Hematopoietic multipotent progenitor cell treated with erythropoietin and hydrocortisone succinate and interleukin-3 and kit ligand, for 17 days (in vitro differentiated cells): ENCODE data around the gene THAP4.
"Not testable (repeated sequence)": the region's sequence is repeated elsewhere in the genome, so short reads cannot be mapped to it uniquely, and the experiment has no call there.

Source experiments
- DNase-seq: peaks from one replicate; pipeline ENCODE4 v3.0.0-alpha.2; 2015; ENCODE audit warnings: low spot score

Gene THAP4

DNA sequence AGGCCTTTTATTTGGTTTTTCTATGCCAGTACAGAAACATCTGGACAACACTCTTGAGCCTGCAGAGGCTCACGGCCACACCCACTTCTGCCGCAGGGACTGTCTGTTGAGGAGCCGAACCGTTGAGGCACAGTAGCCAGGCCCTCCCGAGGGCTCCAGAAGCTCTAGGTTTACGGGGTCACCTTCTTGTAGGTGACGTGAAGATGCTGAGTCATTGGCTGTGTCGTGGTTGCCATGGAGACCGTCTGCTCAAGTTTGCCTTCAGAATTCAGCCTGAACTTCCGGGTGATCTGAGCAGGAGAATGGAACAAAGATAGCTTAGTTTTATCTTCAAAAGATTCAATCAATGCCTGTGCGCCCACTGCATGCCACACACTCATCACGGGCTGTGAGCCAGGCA, 52.5 kb downstream of the THAP4 start:
- no peak for DNase-seq

DNA sequence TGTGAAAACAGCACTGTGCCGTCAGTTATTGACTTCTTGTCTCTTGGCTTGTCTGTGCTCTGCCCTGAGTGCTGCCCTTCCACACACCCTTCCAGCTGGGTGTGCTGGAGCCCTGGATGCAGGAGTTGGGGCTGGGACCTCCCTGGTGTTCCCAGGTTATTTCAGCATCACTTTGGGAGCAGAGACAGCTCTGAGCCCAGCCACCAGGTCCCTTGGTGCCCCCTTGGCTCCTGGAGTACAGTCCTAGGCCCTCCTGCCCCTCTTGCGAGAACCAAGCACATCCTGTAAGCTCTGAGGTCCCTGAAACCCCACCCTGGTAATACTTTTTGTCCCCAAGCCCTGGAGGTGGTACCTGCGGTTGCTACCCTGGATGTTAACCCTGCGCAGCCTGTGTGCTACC, 54.2 kb downstream of the THAP4 start:
- DNase-seq = no peak

DNA sequence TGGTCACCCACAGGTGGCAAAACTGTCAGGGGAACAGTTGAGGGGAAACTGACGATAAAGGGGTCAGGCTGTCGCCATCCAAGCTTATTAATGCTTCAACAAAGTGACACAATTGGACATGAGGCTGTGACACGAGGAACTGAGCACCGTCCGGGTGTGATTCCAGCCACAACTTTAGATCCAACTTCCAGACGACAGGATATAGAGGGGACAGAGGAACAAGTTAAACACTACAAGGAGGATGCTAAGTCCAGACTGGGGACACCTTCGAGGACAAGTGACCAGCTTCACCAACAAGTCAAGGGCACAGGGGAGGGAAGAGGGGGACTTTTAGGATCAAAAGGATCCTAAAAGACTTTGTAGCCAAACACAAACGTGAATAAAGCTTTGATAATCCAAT, 54.6 kb downstream of the THAP4 start:
- no peak for DNase-seq

DNA sequence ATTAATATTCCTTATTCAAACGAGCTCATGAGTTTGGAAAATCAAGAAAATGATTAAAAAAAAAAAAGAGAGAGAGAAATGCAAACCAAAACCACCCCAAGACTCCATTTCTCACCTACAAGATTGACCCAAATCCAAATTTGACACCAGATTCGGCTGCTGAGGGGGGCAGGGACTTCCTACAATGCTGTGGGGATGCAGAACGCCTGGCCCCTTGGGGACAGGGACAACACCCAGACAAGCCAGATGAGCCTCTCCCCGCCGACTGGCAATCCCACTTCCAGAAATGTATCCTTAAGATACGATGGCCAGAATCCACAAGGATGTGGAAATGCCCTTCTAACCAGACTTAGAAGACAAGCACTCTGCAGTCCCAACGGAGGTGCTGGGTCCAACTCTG, 57.7 kb downstream of the THAP4 start:
- no peak for DNase-seq

DNA sequence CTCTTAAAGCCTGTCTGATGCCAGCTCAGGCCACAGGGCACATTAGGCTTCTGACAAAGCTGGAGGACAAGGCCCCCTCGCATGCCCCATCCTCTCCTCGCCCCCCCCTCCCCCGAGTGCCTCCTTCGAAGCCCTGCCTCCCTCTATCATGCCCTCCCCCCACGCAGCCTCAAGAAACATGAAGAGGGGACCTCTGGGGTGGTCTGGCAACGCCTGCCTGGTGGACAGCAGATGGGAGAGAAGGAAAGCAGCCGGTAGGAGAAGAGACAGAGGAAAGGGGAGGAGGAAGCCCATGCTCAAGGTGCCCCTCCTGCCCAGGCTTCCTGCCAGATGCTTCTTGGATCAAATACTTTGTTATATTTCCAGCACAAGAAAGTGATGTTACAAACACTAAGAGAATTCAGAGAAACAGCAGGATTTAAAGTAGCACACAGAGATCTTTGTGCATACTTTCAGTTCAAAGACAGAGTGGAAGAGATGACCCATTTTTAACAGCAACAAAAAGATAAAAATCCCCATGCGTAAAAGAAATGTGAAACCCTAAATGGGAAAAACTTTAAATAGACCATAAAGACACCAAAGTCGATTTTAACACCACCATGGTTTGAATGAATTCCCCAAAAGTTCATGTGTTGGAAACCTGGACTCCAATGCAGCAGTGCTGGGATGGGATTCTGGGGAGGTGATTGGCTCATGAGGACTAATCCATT, 59.4 kb downstream of the THAP4 start:
- no peak for DNase-seq

DNA sequence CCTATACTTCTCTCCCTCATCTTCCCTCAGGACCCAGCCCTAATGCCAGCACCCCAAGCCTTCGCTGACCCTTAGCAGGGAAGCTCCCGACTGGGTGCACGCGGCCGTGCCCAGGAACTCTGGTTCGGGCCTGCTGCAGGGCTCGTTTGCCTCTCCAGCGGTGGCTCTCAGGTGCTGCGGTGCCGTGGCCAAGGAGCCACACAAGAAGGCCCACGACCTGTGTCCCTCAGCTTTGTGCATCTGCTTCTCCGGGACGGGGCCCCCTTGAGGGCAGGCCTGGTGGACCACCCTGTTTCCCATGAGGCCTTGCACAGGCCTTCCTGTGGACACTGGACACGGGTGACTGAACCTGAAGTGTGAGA, 60.7 kb downstream of the THAP4 start:
- DNase-seq = no peak

DNA sequence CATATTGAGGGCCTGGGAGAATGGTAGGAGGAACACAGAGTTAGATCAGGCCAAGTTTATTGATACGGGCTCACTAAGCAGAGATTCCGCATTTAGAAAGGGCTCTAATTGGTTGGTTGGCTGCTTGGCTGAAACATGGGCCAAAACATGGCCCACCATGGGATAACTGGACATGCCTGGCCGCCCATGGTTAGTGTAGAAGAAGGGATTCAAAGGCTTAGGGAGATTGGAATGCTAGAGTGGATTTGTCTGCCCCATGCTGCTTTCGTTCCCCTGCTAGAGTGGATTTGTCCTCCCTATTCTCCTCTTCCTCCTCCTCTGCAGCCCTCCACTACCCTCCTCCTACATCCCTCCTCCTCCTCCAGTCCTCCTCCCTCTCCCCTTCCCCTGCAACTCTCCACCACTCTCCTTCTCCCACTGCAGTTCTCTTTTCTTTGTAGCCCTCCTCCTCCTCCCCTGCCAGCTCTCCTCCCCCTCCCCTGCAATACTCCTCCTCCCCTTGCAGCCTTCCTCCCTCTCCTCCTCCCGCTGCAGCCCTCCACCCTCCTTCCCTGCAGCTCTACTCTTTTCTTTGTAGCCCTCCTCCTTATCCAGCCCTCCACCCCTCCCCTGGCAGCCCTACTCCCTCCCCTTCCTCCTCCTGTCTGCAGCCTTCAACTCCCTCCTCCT, 61.2 kb downstream of the THAP4 start:
- DNase-seq = no peak

DNA sequence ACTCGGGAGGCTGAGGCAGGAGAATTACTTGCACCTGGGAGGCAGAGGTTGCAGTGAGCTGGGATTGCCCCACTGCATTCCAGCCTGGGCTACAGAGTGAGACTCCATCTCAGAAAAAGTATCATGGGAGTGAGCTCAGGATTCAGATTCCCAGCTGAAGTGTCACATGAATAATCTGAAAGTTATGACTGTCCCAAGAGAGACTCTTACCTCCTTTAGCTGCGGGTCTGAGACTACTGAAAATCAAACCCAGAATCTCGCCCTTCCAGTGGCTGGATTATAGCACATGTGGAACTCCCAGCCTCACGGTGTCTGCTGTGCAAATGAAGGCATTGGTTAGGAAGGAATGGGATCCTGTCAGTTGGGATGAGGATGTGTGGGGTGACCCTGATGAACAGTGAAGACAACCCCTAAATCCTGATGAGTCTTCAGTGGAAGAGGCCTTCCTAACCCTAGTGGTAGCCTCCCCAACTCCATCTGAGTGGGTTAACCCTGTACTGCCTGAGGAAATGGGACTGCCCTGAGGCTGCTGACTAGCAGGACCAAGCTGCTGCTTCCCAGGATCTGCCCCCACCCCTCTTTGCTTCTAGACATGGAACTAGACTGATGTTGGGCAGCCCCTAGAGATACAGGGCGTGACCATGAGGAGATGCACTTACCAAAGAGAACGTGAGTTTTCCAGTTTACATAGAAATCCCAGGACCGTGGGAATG, 61.9 kb downstream of the THAP4 start:
- DNase-seq = no peak

DNA sequence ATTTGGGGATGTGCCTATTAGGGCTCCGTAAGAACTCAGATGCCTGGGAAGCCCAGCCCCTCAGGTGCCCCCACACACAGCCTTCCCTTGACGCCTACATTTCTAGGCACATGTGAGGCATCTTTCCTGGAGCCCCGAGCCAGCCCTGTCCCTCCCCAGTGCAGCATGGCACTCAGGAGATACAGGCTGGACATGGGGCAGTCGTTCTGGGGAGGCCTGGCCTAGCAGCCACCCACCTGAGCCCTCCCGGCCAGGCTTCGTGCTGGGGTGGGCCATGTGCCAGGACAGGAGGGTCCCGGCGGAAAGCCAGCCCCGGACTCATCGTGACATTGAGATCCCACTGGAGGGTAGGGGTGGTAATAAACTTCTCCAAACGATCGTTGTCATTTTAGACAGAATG, 63.2 kb downstream of the THAP4 start:
- no peak for DNase-seq

DNA sequence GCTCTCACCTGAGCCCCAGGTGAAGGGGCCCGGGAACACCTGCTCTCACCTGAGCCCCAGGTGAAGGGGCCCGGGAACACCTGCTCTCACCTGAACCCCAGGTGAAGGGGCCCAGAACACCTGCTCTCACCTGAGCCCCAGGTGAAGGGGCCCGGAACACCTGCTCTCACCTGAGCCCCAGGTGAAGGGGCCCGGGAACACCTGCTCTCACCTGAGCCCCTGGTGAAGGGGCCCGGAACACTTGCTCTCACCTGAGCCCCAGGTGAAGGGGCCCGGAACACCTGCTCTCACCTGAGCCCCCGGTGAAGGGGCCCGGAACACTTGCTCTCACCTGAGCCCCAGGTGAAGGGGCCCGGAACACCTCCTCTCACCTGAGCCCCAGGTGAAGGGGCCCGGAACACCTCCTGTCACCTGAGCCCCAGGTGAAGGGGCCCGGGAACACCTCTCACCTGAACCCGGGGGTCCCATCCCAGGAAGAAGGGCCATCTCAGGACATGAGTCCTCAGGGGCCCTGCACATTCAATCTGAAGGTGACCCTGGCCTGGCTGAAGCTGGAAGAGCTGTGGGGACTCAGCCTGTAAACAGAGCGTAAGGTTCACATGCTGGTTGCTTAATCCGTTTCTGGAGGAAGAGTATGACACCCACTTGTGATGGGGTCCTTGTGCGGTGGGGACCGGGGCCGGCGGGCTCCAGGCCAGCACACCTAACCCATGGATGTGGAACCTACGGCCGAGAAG, 63.9 kb downstream of the THAP4 start:
- DNase-seq = not testable (repeated sequence)

DNA sequence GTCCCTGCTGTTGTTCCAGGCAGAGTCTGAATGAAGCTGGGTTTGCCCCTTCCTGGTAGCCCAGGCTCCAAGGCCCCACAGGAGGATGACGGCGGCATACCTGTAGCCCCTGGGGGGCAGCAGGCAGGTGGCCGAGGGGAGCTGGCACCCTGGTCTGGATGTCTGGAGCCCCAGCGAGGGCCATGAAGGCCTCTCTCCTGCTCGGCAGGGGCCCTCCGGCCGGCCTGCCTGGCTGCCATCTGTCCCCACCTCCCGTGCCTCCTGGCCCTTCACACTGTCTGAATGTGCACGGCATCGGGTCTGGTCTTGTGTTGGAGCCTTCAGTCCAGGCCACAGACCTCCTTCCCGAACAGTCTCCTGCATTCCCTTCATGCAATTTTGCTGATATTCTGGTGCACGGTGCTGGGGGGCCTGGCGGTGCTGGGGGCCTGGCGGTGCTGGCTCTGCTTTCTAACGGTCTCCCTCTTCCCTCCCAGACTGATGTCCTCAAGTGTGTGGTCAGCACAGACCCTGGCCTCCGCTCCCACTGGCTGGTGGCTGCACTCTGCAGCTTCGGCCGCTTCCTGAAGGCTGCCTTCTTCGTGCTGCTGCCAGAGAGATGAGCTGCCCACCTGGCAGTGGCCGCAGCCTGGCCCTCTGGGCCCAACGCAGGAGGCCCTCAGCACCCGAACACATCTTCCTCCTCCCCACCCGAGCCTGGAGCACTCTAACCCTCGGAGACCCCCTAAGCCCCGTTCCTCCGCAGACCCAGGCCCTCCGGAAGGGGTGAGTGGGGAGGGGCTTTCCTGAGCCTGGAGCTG, 64.9 kb downstream of the THAP4 start:
- DNase-seq = no peak

DNA sequence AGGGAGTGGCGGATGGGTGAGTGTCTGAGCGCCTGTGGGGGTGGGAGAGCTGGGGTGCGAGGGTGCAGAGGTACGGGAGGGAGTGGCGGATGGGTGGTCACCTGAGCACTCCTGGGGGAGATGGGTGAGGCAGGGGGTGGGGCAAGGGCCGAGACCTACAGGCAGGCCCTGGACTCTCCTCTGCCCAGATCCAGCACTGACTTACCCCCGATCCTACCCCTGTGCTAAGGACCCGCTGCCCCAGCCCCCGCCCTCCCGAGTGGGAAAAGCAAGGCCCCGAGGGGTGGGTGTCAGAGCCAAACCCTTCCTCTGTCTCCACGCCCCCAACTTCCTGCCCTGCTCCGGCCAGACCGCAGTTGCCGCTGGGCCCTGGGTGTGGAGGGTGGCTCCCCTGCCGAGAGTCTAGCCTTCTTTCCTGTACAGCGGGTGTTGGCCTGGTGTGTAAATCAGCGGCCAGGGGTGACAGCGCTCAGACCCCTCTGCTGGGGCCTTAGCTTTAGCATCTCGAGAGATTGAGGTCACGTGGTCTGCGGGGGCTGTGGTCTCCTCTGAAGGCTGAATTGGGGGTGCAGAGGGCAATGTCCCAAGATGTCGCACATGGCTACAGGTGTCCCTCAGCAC, 65.9 kb downstream of the THAP4 start:
- DNase-seq = no peak

DNA sequence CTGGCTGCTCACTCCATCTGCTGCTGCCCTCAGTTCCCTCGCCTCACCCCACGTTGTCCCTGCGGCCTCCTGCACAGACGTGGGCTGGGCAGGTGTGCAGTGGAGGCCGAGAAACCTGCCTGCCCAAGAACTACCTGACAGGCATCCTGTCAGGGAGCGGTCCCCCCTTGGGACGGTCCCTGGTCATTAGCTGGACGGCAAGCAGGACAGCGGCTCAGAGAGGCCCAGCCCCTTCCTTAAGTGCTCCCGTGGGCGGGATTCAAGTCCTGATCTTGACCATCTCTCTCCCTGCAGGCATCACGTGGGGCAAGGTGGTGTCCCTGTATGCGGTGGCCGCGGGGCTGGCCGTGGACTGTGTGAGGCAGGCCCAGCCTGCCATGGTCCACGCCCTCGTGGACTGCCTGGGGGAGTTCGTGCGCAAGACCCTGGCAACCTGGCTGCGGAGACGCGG, 67.1 kb downstream of the THAP4 start:
- no peak for DNase-seq

DNA sequence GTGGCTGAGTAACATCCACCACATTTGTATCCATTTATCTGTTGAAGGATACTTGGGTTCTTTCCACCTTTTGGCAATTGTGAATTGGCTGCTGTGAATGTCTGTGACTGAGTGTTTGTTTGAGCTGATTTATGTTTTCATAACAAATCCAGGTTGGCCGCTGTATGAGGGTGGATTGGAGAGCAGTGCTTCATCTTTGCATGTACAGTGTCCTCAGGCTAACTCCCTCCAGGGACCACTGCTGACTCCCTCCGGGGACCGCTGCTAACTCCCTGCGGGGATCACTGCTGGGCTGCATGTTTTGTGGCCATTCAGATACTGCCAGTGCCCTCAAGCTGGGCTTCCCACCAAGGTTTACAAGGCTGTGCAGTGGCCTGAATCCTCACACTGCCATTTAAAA, 68.2 kb downstream of the THAP4 start:
- no peak for DNase-seq

DNA sequence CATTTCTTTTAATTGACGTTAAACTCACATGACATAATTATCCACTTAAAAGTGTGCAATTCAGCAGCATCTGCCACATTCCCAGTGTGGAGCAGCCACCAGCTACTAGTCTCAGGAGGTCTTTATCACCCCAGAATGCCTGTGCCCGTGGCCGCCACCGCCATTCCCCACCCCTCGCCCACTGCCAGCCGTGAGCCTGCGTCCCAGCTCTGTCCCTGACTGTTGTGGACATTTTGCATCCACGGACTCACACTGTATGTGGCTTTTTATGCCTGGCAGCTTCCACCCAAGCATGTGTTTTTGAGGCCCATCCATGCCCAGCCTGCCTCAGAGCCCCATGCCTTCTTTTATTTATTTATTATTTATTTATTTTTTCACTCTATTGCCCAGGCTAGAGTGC, 69.2 kb downstream of the THAP4 start:
- DNase-seq = no peak

DNA sequence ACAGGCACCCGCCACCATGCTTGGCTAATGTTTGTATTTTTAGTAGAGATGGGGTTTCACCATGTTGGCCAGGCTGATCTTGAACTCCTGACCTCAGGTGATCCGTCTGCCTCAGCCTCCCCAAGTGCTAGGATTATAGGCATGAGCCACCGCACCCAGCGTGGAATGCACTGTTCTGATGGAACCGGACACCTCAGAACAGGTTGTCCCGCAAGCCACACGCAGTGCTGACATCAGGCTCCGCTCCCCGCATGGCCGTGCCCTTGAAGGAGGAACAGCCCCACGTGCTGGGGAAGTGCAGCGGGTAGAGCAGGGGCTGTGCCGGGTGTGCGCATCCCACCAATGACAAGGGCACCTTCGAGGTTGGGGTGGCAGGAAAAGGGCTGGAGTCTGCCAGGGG, 69.7 kb downstream of the THAP4 start:
- not testable (repeated sequence) for DNase-seq

DNA sequence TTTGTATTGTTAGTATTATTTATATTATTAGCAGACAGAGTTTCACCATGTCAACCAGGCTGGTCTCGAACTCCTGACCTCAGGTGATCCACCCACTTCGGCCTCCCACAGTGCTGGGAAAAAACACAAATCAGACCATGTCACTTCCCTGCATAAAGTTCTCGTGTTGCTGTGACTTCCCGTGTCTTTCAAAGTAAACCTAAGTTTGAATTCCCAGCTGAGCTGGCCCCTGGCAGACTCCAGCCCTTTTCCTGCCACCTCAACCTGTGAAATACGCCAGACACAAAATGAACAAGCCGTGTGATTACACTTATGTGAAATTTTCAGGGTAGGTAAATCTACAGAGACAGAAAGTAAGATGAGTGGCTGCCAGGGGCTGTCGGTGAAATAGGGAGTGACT, 70.5 kb downstream of the THAP4 start:
- DNase-seq = no peak

DNA sequence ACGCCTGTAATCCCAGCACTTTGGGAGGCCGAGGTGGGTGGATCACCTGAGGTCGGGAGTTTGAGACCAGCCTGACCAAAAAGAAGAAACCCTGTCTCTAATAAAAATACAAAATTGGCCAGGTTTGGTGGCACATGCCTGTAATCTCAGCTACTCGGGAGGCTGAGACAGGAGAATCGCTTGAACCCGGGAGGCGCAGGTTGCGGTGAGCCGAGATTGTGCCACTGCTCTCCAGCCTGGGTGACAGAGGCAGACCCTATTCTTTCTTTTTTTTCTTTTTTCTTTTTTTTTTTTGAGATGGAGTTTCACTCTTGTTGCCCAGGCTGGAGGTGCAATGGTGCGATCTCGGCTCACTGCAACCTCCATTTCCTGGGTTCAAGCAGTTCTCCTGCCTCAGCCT, 70.9 kb downstream of the THAP4 start:
- not testable (repeated sequence) for DNase-seq

DNA sequence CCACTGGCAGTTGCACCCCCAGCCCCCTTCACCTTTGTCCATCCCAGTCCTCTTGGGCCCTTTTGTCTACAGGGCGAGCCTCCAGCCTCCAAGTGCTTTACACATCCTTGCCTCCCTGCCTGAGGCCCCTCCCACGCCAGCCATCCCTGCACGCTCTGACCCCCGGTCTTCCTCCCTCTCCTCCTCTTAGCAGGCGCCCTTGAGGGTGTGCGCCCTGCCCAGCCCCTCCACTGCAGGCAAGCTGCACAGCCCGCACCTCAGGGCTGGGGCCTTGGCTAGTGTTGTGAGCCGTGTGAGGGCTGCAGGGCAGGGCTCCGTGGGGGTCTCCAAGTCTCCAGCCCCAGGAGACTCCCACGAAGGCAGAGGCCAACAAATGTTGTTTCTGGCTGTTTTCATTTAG, 71.5 kb downstream of the THAP4 start:
- DNase-seq = no peak

DNA sequence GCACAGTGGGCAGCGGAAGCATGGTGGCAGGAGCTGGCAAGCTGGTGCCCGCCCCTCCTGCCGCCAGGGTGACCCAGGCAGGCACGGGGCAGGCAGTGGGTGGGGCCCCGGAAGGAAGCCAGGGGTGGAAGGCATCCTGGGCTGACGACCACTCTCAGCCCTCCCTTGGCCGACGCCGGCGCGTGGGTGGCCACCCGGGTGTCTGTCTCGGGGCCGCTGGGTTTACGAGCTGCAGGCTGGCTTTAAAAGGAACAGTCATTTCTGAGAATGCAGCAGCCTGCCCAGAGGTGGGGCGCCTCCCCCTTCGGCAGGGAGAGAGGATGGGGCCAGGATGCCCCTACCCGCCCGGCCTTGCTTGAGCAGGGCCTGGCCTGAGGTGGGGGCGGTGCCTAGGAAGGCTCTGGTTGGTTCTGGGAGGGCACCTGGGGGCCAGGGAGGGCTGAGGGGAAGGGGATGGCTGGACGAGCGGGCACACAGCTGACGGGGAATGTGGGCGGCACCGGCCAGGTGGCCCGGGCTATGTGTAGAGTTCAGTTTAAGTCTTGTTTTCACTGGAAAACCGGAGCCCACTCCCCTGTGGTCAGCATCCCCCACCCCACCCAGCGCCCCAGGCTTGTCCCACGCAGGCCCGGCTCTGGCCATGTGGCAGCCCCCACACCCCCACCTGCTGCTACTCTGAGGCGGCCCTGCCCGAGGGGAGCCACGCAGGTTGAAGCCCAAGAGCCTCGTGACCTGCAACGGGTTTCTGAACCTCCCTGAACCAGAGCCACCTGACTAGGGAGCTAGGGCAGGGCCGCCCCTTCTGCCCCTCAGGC, 72.2 kb downstream of the THAP4 start:
- no peak for DNase-seq
